GM10248 (cell line): ENCODE measurements around the gene GRM1.

ENCODE experiments used
- CTCF ChIA-PET: fragments of 300-600 bp; sonication (Branson Sonifier 250); formaldehyde crosslinking; extraction: SDS; loops from one replicate; lab custom pipeline; 2021; ENCODE audit warnings: antibody characterized with exemption; lab: Yijun Ruan, JAX
- POLR2A ChIA-PET: fragments of 350-650 bp; sonication (Branson Sonifier 250); formaldehyde crosslinking; extraction: SDS; loops from one replicate; lab custom pipeline; 2020; ENCODE audit warnings: antibody characterized with exemption; lab: Yijun Ruan, JAX
- DNase-seq: peaks from one replicate; pipeline ENCODE4 v3.0.0; 2012; ENCODE audit errors: extremely low spot score
- TF ChIP-seq, protein P1 (sequence below): IDR thresholded peaks from 2 replicates; pipeline ENCODE4 v1.5.1; 2012; ENCODE audit warnings: mild to moderate bottlenecking, low read depth; ENCODE audit errors: extremely low read depth, missing control alignments, control extremely low read depth

The GRM1 gene

DNA sequence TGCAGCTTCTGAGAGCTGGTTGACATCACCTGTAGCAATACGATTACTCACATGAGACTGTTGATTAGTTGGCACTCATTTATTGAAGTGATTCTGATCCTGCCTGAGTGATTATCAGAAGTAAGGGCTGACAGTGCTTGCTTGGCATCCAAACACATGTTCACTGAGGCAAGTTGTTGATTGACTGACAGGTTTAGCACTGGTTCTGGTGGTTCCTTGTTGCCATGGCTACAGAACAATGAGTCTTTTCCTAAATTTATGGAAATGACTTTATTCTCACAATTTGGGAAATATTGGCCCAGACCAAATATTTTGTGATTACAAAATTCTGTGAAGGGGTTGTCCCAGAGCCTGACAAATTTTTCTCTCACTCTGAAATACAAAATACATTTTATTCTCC, 368.8 kb downstream of the GRM1 start:
- CTCF ChIA-PET: interaction anchor here (1.3 kb wide), 1 partner anchor 42 kb away, joined by 3 read pairs; no protein-coding TSS in a partner anchor
- TF ChIP-seq, protein P1, sequence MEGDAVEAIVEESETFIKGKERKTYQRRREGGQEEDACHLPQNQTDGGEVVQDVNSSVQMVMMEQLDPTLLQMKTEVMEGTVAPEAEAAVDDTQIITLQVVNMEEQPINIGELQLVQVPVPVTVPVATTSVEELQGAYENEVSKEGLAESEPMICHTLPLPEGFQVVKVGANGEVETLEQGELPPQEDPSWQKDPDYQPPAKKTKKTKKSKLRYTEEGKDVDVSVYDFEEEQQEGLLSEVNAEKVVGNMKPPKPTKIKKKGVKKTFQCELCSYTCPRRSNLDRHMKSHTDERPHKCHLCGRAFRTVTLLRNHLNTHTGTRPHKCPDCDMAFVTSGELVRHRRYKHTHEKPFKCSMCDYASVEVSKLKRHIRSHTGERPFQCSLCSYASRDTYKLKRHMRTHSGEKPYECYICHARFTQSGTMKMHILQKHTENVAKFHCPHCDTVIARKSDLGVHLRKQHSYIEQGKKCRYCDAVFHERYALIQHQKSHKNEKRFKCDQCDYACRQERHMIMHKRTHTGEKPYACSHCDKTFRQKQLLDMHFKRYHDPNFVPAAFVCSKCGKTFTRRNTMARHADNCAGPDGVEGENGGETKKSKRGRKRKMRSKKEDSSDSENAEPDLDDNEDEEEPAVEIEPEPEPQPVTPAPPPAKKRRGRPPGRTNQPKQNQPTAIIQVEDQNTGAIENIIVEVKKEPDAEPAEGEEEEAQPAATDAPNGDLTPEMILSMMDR: no peak
- POLR2A ChIA-PET: no interaction called here
- DNase-seq: no peak

DNA sequence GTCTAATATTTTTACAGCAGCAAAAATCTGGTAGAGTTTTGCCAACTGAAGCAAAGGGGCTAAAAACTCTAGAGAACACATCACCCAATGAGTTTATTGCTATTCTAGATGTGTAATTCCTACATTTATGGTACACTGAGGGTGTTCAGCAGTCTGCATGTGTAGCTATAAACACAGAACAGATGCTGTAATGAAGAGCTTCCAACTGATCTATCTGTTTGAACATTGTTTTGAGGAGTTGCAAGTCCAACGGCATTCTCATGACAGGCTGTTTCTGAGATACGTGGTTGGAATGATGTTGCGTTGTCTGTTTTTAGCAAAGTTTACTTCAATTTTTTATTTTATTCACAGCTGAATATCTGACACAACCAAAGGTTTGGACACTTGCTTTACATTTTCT, 373.6 kb downstream of the GRM1 start:
- TF ChIP-seq, protein P1: no peak
- no peak for DNase-seq
- POLR2A ChIA-PET: no interaction called here
- CTCF ChIA-PET: no interaction called here

DNA sequence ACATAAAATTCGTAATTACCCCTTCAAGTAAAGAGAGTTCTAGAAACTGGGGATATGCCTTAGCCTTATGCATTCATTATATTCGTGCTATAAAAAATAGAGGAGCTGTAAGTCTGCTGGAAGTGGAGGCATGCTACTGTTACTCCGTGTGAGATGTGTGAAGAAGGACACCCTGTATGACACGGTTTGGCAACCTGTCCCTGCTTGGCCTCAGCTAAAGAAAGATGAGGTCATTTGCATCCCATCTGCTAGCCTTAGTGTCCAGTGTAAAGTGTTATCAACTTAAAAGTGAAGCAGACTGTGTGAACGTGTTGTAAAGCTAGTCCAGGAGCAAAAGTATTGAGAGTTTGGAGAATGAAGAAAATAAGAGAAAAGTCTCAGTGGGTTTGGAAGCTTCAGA, 379.7 kb downstream of the GRM1 start:
- ChIA-PET CTCF (no interaction called here), POLR2A (no interaction called here)
- TF ChIP-seq, protein P1: no peak
- DNase-seq: no peak

DNA sequence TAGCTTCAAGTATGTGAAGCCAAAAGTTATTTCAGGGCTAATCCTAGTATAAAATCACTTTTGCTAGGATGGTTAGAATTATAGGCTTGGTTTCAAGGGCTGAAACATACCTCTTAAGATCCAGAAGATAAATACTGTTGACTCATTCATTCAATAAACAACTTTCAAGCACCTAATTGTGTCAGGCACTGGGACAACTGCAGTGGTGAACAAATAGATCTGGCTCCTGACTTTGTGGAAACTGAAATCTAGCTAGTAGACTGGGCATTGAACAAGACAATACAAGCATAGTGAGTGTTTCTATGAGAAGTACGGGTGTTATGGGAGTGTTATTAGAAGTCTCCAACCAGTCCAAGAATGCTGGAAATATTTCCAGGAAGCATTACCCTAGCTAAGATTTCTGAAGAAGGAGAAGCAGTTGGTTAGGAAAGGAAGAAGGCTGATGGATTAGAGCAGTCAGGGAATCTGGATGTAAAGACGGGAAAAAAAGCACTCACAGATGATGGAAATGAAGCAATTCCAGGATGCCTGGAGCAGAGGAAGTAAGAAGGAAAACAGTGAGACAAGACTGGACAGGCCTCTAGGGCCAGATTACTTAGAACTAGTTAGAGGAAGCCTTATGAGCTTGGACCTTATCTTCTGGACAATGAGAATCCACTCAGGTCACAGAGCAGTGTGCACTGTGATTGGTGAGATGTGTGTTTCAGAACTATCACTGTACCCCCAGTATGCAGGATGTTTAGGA, 382.2 kb downstream of the GRM1 start:
- ChIA-PET CTCF (no interaction called here), POLR2A (no interaction called here)
- TF ChIP-seq, protein P1: no peak
- no peak for DNase-seq

DNA sequence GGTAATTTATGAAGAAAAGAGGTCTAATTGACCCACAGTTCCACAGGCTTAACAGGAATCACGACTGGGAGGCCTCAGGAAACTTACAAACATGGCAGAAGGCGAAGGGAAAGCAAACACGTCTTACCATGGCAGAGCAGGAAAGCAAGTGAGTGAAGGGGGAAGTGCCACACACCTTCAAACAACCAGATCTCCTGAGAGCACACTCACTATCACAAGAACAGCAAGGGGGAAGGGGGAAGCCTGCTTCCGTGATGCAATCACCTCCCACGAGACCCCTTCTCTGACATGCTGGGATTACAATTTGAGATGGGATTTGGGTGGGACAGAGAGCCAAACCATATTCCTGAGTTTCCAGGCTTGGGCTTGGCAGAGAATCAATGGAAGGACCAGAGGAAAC, 390.7 kb downstream of the GRM1 start:
- TF ChIP-seq, protein P1: no peak
- no peak for DNase-seq
- POLR2A ChIA-PET: no interaction called here
- CTCF ChIA-PET: no interaction called here

DNA sequence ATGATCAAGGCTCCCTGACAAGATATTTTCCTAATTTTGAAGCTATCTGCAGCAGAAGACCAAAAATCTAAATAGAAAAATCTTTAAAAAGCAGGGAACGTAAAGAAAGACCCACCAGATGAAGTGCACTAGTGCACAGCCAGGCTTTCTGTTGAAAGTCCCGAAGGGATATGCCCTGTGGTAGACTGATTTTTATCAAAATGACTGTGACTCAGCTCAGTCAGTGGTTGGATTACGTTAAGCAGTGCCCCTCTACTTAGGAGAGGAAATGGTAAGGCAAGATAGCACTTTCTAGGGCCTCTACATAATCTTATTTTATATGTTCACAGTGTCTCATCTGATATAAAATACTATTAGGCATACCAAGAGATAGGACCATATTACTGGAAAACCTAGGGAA, 391.4 kb downstream of the GRM1 start:
- ChIA-PET POLR2A (no interaction called here), CTCF (no interaction called here)
- TF ChIP-seq, protein P1: no peak
- DNase-seq: no peak
